A549 (cell line): ENCODE data around the gene MTAP. TPM values are rescaled to one million over a fixed set of nuclear protein-coding genes. Genes with fewer than 3 reads are reported as not detected.

Experiments
- ATAC-seq, 2 experiments: fragments of 200-7000 bp in 1 of 2; fragments of >200 bp in 1 of 2; cut with Nextera tagmentation in 1 of 2; cut with Tn5 transposase in 1 of 2; 3 replicates each; pipeline versions ENCODE4 v1.8.0 to v1.9.1; 2018 to 2020; ENCODE audit warnings: mild to moderate bottlenecking in 1 of 2, moderate library complexity in 1 of 2
- CTCF ChIA-PET: fragments of 300-600 bp; sonication (Branson Sonifier 250); formaldehyde crosslinking; extraction: SDS; loops from one replicate; lab custom pipeline; 2021; ENCODE audit warnings: antibody characterized with exemption, inconsistent platforms; lab: Yijun Ruan, JAX
- POLR2A ChIA-PET: fragments of 350-600 bp; formaldehyde crosslinking; extraction: SDS; loops from one replicate; lab custom pipeline; 2021; ENCODE audit warnings: antibody characterized with exemption, inconsistent platforms; lab: Yijun Ruan, JAX
- DNase-seq, 2 experiments: peaks; one replicate each; pipeline versions ENCODE4 v3.0.0 to v3.0.0-alpha.2; 2011 to 2016; ENCODE audit warnings: low read depth in 1 of 2, low spot score in 1 of 2
- FAIRE-seq: peaks from 2 replicates; lab custom pipeline; 2011; peaks lifted over from hg19 to GRCh38; lab: Jason Lieb, UNC
- H3K27ac ChIP-seq, 2 experiments: fragments of >200 bp; sonication (Bioruptor Twin); formaldehyde crosslinking; 3 replicates each; pipeline ENCODE4 v1.5.1; 2016 to 2017
- H3K4me1 ChIP-seq: fragments of >200 bp; sonication (Bioruptor Twin); formaldehyde crosslinking; 3 replicates; pipeline ENCODE4 v1.6.1; 2016
- H3K4me2 ChIP-seq: fragments of >200 bp; sonication (Bioruptor Twin); formaldehyde crosslinking; 3 replicates; pipeline ENCODE4 v1.6.1; 2016
- H3K4me3 ChIP-seq: fragments of >200 bp; sonication (Bioruptor Twin); formaldehyde crosslinking; 3 replicates; pipeline ENCODE4 v1.5.1; 2016
- H3K9me3 ChIP-seq: fragments of >200 bp; sonication (Bioruptor Twin); formaldehyde crosslinking; 3 replicates; pipeline ENCODE4 v1.6.1; 2016
- BCL3 ChIP-seq: fragments of >200 bp; sonication (Bioruptor Twin); formaldehyde crosslinking; IDR thresholded peaks from 3 replicates; pipeline ENCODE4 v1.6.1; 2016
- BHLHE40 ChIP-seq: IDR thresholded peaks from 2 replicates; pipeline ENCODE4 v1.6.1; 2012; ENCODE audit warnings: low read depth, low read length, inconsistent platforms
- CBX8 ChIP-seq: fragments of 200-600 bp; sonication (generic); IDR thresholded peaks from 2 replicates; pipeline ENCODE4 v1.6.1; 2016
- CEBPB ChIP-seq, 2 experiments: fragments of >200 bp in 1 of 2; sonication (Bioruptor Twin) in 1 of 2; formaldehyde crosslinking in 1 of 2; IDR thresholded peaks; 2 replicates each; pipeline ENCODE4 v1.6.1; 2012 to 2016
- CTCF ChIP-seq: fragments of >200 bp; sonication (Bioruptor Twin); formaldehyde crosslinking; IDR thresholded peaks from 3 replicates; pipeline ENCODE4 v1.5.1; 2016
- EHF ChIP-seq: fragments of 250-450 bp; sonication (Bioruptor Pico); IDR thresholded peaks from 2 replicates; pipeline ENCODE4 v1.5.0; 2020; ENCODE audit warnings: mild to moderate bottlenecking
- ESRRA ChIP-seq: fragments of 150-350 bp; IDR thresholded peaks from 2 replicates; pipeline ENCODE4 v1.6.1; 2014; ENCODE audit warnings: mild to moderate bottlenecking, low read length, borderline replicate concordance
- FOSB ChIP-seq: fragments of 250-450 bp; sonication (Bioruptor Pico); IDR thresholded peaks from 2 replicates; pipeline ENCODE4 v1.5.0; 2020; ENCODE audit warnings: mild to moderate bottlenecking, moderate library complexity
- HDAC2 ChIP-seq: fragments of 200-600 bp; sonication (generic); IDR thresholded peaks from 2 replicates; pipeline ENCODE4 v1.6.1; 2016
- HEYL ChIP-seq: fragments of 250-450 bp; sonication (Bioruptor Pico); IDR thresholded peaks from 2 replicates; pipeline ENCODE4 v1.8.0; 2021; ENCODE audit warnings: mild to moderate bottlenecking, moderate library complexity
- HOXB13 ChIP-seq: fragments of 250-450 bp; sonication (Bioruptor Pico); IDR thresholded peaks from 2 replicates; pipeline ENCODE4 v1.5.0; 2020; ENCODE audit warnings: low read depth, mild to moderate bottlenecking, moderate library complexity
- HOXB5 ChIP-seq: fragments of 250-450 bp; sonication (Bioruptor Pico); IDR thresholded peaks from 2 replicates; pipeline ENCODE4 v1.5.0; 2020; ENCODE audit warnings: mild to moderate bottlenecking, moderate library complexity
- JUN ChIP-seq, 2 experiments: fragments of >200 bp; sonication (Bioruptor Twin); formaldehyde crosslinking; IDR thresholded peaks; 2 replicates in 1 of 2; 3 replicates in 1 of 2; pipeline ENCODE4 v1.6.1; 2016 to 2017
- JUNB ChIP-seq: fragments of >200 bp; sonication (Bioruptor Twin); formaldehyde crosslinking; IDR thresholded peaks from 2 replicates; pipeline ENCODE4 v1.6.1; 2016
- MAZ ChIP-seq: fragments of 150-350 bp; IDR thresholded peaks from 2 replicates; pipeline ENCODE4 v1.6.1; 2014; ENCODE audit warnings: antibody characterized with exemption, low read depth, low read length, borderline replicate concordance
- NFE2L2 ChIP-seq: fragments of 150-350 bp; conservative IDR thresholded peaks from 2 replicates; pipeline ENCODE4 v1.6.1; 2014; ENCODE audit warnings: low read length
- NPAS2 ChIP-seq: fragments of 250-450 bp; sonication (Bioruptor Pico); IDR thresholded peaks from 2 replicates; pipeline ENCODE4 v1.8.0; 2022; ENCODE audit warnings: mild to moderate bottlenecking, moderate library complexity, borderline replicate concordance
- PBX3 ChIP-seq: IDR thresholded peaks from 2 replicates; pipeline ENCODE4 v1.6.1; 2012
- PHF8 ChIP-seq: fragments of 200-600 bp; sonication (generic); IDR thresholded peaks from 2 replicates; pipeline ENCODE4 v1.6.1; 2016; ENCODE audit warnings: low read depth, mild to moderate bottlenecking, antibody characterized with exemption, moderate library complexity, borderline replicate concordance
- POLR2AphosphoS2 ChIP-seq: conservative IDR thresholded peaks from 2 replicates; pipeline ENCODE4 v1.6.1; 2012; ENCODE audit warnings: low read length, improper control_type of control experiment, inconsistent platforms
- RAD21 ChIP-seq, 2 experiments: fragments of >200 bp in 1 of 2; sonication (Bioruptor Twin) in 1 of 2; formaldehyde crosslinking in 1 of 2; IDR thresholded peaks in 1 of 2; conservative IDR thresholded peaks in 1 of 2; 2 replicates in 1 of 2; 3 replicates in 1 of 2; pipeline ENCODE4 v1.6.1; 2012 to 2018; ENCODE audit warnings: inconsistent platforms in 1 of 2
- RARB ChIP-seq: fragments of 250-450 bp; sonication (Bioruptor Pico); IDR thresholded peaks from 2 replicates; pipeline ENCODE4 v1.8.0; 2021; ENCODE audit warnings: mild to moderate bottlenecking, moderate library complexity
- RCOR1 ChIP-seq: fragments of 150-350 bp; IDR thresholded peaks from 2 replicates; pipeline ENCODE4 v1.6.1; 2014; ENCODE audit warnings: antibody characterized with exemption, low read length, low read depth
- SMC3 ChIP-seq: fragments of >200 bp; sonication (Bioruptor Twin); formaldehyde crosslinking; IDR thresholded peaks from 3 replicates; pipeline ENCODE4 v1.6.1; 2018; ENCODE audit warnings: inconsistent platforms
- TFCP2L1 ChIP-seq: fragments of 250-450 bp; sonication (Bioruptor Pico); IDR thresholded peaks from 2 replicates; pipeline ENCODE4 v1.5.0; 2021; ENCODE audit warnings: mild to moderate bottlenecking
- TP53 ChIP-seq: fragments of 250-450 bp; sonication (Bioruptor Pico); IDR thresholded peaks from 2 replicates; pipeline ENCODE4 v1.5.0; 2021; ENCODE audit warnings: mild to moderate bottlenecking, moderate library complexity
- ZSCAN20 ChIP-seq: fragments of 250-450 bp; sonication (Bioruptor Pico); IDR thresholded peaks from 2 replicates; pipeline ENCODE4 v1.8.0; 2022; ENCODE audit warnings: mild to moderate bottlenecking, moderate library complexity
- WGBS: methylation state at CpG from one replicate; pipeline ENCODE4 v1.1.6; 2017; ENCODE audit errors: missing lambda C conversion rate; 5-methylcytosine and 5-hydroxymethylcytosine counted together
- polyA plus RNA-seq, 4 experiments: library from polyadenylated mRNA; depleted of rRNA in 3 of 4; stranded (reverse); fragments of >200 nt; fragmentation: RNase III in 1 of 4; extraction: RNeasy Plus Mini Kit Qiagen cat#74134 plus additional on column Dnase treatment in 1 of 4; gene quantifications; 2 replicates in 3 of 4; 3 replicates in 1 of 4; pipeline ENCODE4 v1.2.3, GENCODE V29; 2011 to 2017
- TF ChIP-seq, protein P1 (sequence below): fragments of 450-650 bp; IDR thresholded peaks from 2 replicates; pipeline ENCODE4 v1.6.1; 2014; ENCODE audit warnings: antibody characterized with exemption
- TF ChIP-seq, protein P2 (sequence below): IDR thresholded peaks from 2 replicates; pipeline ENCODE4 v1.6.1; 2012
- TF ChIP-seq, protein P3 (sequence below): fragments of >200 bp; sonication (Bioruptor Twin); formaldehyde crosslinking; IDR thresholded peaks from 2 replicates; pipeline ENCODE4 v1.6.1; 2016
- TF ChIP-seq, protein P4 (sequence below): fragments of 150-350 bp; IDR thresholded peaks from 2 replicates; pipeline ENCODE4 v1.6.1; 2014; ENCODE audit warnings: low read depth, mild to moderate bottlenecking, low read length

Gene MTAP
- polyA plus RNA-seq, 2 of the 4 experiments (the other 2 are of a cell fraction): 4.1 to 35.6 TPM

- Histone ChIP-seq H3K9me3 (peaks cover 3% of the 10 kb centered on the region; the same call in 2 of the 3 replicates), H3K27ac (peak overlapping the region; percentile 56 to 75; a peak in 5 of 6 replicates), H3K4me2 (peak overlapping the region; percentile 38; the same call in 2 of the 3 replicates), H3K4me3 (no peak overlapping the region), H3K4me1 (peaks cover 58% of the 10 kb centered on the region)
- TF ChIP-seq TFCP2L1 (CRISPR knock-in tag) (no peak), JUN (IDR thresholded peaks at IDR 0.05) (0 out of 5 replicates have a peak, but pooled peaks have one; percentile 15 to 23), JUNB (peak; percentile 34; the same call in 1 of the 2 replicates), BHLHE40 (no peak)
- ChIA-PET POLR2A (interaction anchor here (0.9 kb wide), 1 partner anchor 10 kb away, joined by 3 read pairs; the partner anchor contains the start of gene MTAP), CTCF (interaction anchor here (0.6 to 15.5 kb wide), 37 partner anchors 8 to 658 kb away, joined by 3 to 345 read pairs (median 5); partner anchors contain the start of gene KLHL9)
- WGBS: 16% methylated on average over 2 of the region's 2 CpGs
- peak; percentile 55 to 67 for ATAC-seq
- DNase-seq: peak in 1 of 2 experiments; percentile 70
- no peak for FAIRE-seq
These were observed 10.0 kb downstream of the MTAP start for GRCh38 chr9:21812415-21812814.

DNA sequence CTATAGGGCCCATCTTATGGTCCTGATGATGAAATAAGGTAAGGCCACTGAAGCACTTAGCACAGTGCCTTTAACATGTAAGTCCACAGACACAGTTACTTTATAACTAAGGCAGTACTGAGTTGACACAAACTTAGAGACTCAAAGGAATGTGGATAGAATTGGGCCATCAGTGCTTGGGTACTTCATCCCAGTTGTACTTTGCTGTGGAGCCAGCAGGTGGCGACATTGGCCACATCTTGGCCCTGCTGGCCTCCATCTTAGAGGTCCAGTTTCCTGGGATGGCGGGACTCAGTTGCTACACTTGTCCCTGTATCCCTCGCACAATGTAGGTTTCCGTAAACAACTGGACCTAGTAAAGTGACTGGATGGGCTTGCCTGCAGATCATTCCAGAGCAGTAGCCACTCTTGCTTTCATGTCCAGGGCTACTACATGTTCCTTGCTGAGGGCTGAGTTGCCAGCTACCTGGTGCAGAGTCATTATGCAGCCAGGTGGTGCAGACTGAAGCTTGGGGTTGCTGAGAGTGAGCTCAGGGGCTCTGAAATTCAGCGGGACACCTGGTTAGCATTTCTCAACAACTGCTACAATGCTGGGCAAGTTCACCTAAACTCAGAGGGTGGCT lies 10.6 kb downstream of the MTAP start:
- ChIA-PET CTCF (interaction anchor here (0.6 to 15.5 kb wide), 68 partner anchors 8 to 657 kb away, joined by 3 to 345 read pairs (median 4); partner anchors contain the start of genes KLHL9 and MTAP), POLR2A (interaction anchor here (1.3 to 1.5 kb wide), 2 partner anchors 425 to 431 kb away, joined by 6 to 8 read pairs; no protein-coding TSS in a partner anchor)
- WGBS: 42% methylated on average over 5 of the region's 5 CpGs
- H3K4me3 ChIP-seq: no peak overlapping the region
- peak; percentile 84 to 85 for ATAC-seq
- peak overlapping the region; percentile 38 for H3K4me2 ChIP-seq
- FAIRE-seq: no peak
- peak overlapping the region; percentile 56 to 75 for H3K27ac ChIP-seq
- peaks cover 6% of the 10 kb centered on the region; the same call in 2 of the 3 replicates for H3K9me3 ChIP-seq
- H3K4me1 ChIP-seq: peaks cover 51% of the 10 kb centered on the region
- peak in 1 of 2 experiments; percentile 77 for DNase-seq
- peak; percentile 90 to 92 for TF ChIP-seq RAD21 (conservative IDR thresholded peaks at IDR 0.05 in 1 of 2, IDR thresholded peaks at IDR 0.05 in 1 of 2)
- TF ChIP-seq RARB (CRISPR knock-in tag): no peak
- no peak for TF ChIP-seq EHF (CRISPR knock-in tag)
- no peak for TF ChIP-seq RCOR1
- TF ChIP-seq, protein P1, sequence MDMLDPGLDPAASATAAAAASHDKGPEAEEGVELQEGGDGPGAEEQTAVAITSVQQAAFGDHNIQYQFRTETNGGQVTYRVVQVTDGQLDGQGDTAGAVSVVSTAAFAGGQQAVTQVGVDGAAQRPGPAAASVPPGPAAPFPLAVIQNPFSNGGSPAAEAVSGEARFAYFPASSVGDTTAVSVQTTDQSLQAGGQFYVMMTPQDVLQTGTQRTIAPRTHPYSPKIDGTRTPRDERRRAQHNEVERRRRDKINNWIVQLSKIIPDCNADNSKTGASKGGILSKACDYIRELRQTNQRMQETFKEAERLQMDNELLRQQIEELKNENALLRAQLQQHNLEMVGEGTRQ: no peak
- no peak for TF ChIP-seq ZSCAN20 (CRISPR knock-in tag)
- no peak for TF ChIP-seq BCL3
- no peak for TF ChIP-seq HDAC2
- 0 out of 2 replicates have a peak, but pooled peaks have one; percentile 14 for TF ChIP-seq HEYL (CRISPR knock-in tag)
- no peak for TF ChIP-seq FOSB
- TF ChIP-seq NFE2L2: no peak
- no peak for TF ChIP-seq BHLHE40
- peak; percentile 88 for TF ChIP-seq CTCF
- TF ChIP-seq PHF8: no peak
- no peak for TF ChIP-seq POLR2AphosphoS2
- TF ChIP-seq, protein P2, sequence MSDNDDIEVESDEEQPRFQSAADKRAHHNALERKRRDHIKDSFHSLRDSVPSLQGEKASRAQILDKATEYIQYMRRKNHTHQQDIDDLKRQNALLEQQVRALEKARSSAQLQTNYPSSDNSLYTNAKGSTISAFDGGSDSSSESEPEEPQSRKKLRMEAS: no peak
- no peak for TF ChIP-seq CEBPB (IDR thresholded peaks at IDR 0.05)
- TF ChIP-seq, protein P3, sequence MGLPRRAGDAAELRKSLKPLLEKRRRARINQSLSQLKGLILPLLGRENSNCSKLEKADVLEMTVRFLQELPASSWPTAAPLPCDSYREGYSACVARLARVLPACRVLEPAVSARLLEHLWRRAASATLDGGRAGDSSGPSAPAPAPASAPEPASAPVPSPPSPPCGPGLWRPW: no peak
- no peak for TF ChIP-seq CBX8
- no peak for TF ChIP-seq HOXB5 (CRISPR knock-in tag)
- no peak for TF ChIP-seq PBX3
- TF ChIP-seq ESRRA: no peak
- TF ChIP-seq TFCP2L1 (CRISPR knock-in tag): no peak
- no peak for TF ChIP-seq TP53 (CRISPR knock-in tag)
- TF ChIP-seq SMC3: peak; percentile 83
- TF ChIP-seq NPAS2 (CRISPR knock-in tag): no peak
- TF ChIP-seq, protein P4, sequence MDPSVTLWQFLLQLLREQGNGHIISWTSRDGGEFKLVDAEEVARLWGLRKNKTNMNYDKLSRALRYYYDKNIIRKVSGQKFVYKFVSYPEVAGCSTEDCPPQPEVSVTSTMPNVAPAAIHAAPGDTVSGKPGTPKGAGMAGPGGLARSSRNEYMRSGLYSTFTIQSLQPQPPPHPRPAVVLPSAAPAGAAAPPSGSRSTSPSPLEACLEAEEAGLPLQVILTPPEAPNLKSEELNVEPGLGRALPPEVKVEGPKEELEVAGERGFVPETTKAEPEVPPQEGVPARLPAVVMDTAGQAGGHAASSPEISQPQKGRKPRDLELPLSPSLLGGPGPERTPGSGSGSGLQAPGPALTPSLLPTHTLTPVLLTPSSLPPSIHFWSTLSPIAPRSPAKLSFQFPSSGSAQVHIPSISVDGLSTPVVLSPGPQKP: no peak
- no peak for TF ChIP-seq HOXB13
- no peak for TF ChIP-seq MAZ
